Measurements from ENCODE around the gene OR4C6.

Gene OR4C6

DNA sequence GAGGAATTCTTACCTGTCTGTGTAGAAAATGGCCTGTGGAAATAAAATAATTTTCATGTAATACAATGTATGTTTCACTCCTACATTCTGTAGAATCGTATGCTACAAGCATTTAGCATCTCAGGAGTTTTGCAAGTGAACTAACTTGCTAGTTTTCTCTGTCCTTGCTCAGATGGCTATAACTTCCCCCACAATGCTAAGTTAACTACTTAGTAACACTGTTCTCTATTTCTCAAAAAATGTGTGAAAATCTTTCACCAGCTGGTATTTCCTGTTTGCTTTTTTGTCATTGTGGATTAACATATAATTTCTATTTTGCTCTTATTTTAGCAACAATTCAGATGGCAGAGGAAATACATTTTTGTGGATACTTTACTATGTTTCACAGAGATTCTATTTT is 9.4 kb upstream of the OR4C6 start:
- DNase-seq: no peak
- Histone ChIP-seq H3K36me3 (ENCODE audit: control insufficient read depth in 1 of 2, insufficient read depth in 2 of 2, low read length in 2 of 2) (no peaks in the 10 kb centered on the region), H3K9ac (ENCODE audit: low read length) (no peak overlapping the region), H3K18ac (ENCODE audit: low read length) (no peak overlapping the region), H2AFZ (ENCODE audit: insufficient read depth, low read length, poor library complexity) (no peak overlapping the region), H2BK120ac (ENCODE audit: insufficient read depth, low read length, poor library complexity) (no peak overlapping the region), H3K4ac (ENCODE audit: low read depth, low read length) (no peak overlapping the region), H2AK5ac (ENCODE audit: low read length) (no peak overlapping the region), H3K27me3 (ENCODE audit: insufficient read depth, low read length) (no peaks in the 10 kb centered on the region), H3K4me1 (ENCODE audit: control insufficient read depth in 1 of 2, insufficient read depth in 2 of 2, low read length in 2 of 2) (no peaks in the 10 kb centered on the region), H3K9me3 (ENCODE audit: insufficient read depth, low read depth, low read length) (peaks cover 2% of the 10 kb centered on the region), H3K23ac (ENCODE audit: low read length) (no peak overlapping the region), H4K91ac (ENCODE audit: low read depth, low read length) (no peak overlapping the region), H2BK5ac (ENCODE audit: low read depth, low read length, poor library complexity) (no peak overlapping the region), H3K79me1 (ENCODE audit: low read length) (no peaks in the 10 kb centered on the region), H3K27ac (ENCODE audit: low read depth, low read length) (no peak overlapping the region), H3K14ac (ENCODE audit: low read length) (no peak overlapping the region), H3K79me2 (ENCODE audit: control insufficient read depth, insufficient read depth, low read length, poor library complexity) (no peaks in the 10 kb centered on the region), H3K4me2 (ENCODE audit: low read length) (no peak overlapping the region), H4K12ac (ENCODE audit: low read depth, low read length) (no peak overlapping the region), H4K8ac (ENCODE audit: low read depth, low read length) (no peak overlapping the region), H2BK12ac (ENCODE audit: low read length) (no peak overlapping the region), H3K4me3 (ENCODE audit: low read depth, low read length) (no peak overlapping the region)
- no CpG with 5 or more reads among the region's 1 CpG for whole genome bisulfite sequencing (ENCODE audit: extremely low coverage, insufficient coverage, insufficient read length)

DNA sequence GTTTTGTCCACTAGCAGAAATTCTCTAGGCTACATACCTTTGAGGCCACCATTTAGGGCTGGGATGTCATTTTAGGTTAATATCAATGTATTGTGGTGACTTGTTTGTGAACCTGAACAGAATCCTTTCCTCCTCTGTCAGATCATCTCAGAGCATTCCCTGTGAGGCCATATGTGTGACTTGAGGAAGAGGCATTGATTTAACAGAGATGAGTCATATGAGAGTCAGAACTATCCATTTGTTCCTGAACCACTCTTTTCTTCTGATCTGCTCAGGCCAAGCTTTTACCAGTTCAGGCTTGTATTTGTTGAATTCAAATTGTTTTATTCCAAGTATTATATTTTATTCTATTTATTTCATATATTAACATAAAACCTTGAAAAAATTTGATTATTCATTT is 6.9 kb upstream of the OR4C6 start:
- DNase-seq: no peak

DNA sequence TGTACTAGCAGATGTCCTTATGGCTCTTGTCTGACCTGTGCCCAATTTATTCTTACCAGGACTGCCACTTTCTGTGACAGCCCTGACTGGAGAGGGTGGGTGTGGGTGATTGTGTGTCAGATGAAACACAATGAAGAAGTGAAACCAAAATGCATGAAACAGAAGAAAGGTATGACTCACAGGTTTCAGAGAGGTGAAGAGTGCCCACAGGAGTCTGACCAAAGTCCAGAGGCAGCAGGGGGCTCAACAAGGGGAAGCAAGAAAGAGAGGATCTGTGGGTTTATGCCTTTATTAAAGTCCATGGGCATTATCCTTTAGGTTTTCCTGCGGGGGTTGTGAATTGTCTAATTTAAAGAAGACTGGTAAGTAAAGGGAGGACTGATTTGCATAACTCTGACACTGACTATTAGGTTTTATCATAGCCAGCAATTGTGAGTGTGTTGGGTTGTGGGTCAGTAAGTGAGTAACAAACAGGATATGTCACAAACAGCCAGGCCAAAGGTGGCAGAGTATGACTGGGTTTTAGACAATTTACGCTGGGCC is 3.9 kb upstream of the OR4C6 start:
- Histone ChIP-seq H3K4ac (ENCODE audit: low read depth, low read length) (no peak overlapping the region), H2AFZ (ENCODE audit: insufficient read depth, low read length, poor library complexity) (no peak overlapping the region), H3K27me3 (ENCODE audit: insufficient read depth, low read length) (no peaks in the 10 kb centered on the region), H3K4me2 (ENCODE audit: low read length) (no peak overlapping the region), H4K12ac (ENCODE audit: low read depth, low read length) (no peak overlapping the region), H3K79me1 (ENCODE audit: low read length) (no peaks in the 10 kb centered on the region), H3K23ac (ENCODE audit: low read length) (no peak overlapping the region), H2BK12ac (ENCODE audit: low read length) (no peak overlapping the region), H4K8ac (ENCODE audit: low read depth, low read length) (no peak overlapping the region), H3K14ac (ENCODE audit: low read length) (no peak overlapping the region), H3K79me2 (ENCODE audit: control insufficient read depth, insufficient read depth, low read length, poor library complexity) (no peaks in the 10 kb centered on the region), H2BK5ac (ENCODE audit: low read depth, low read length, poor library complexity) (no peak overlapping the region), H3K4me3 (ENCODE audit: low read depth, low read length) (no peak overlapping the region), H3K9me3 (ENCODE audit: insufficient read depth, low read depth, low read length) (peaks cover 2% of the 10 kb centered on the region), H2AK5ac (ENCODE audit: low read length) (no peak overlapping the region), H3K4me1 (ENCODE audit: control insufficient read depth in 1 of 2, insufficient read depth in 2 of 2, low read length in 2 of 2) (no peaks in the 10 kb centered on the region), H4K91ac (ENCODE audit: low read depth, low read length) (no peak overlapping the region), H3K27ac (ENCODE audit: low read depth, low read length) (no peak overlapping the region), H2BK120ac (ENCODE audit: insufficient read depth, low read length, poor library complexity) (no peak overlapping the region), H3K9ac (ENCODE audit: low read length) (no peak overlapping the region), H3K36me3 (ENCODE audit: control insufficient read depth in 1 of 2, insufficient read depth in 2 of 2, low read length in 2 of 2) (no peaks in the 10 kb centered on the region), H3K18ac (ENCODE audit: low read length) (no peak overlapping the region)
- no peak for DNase-seq
- WGBS (ENCODE audit: extremely low coverage, insufficient coverage, insufficient read length): no CpG with 5 or more reads among the region's 2 CpGs

More for the DNA sequence above, 6.9 kb upstream of the OR4C6 start:
- no peak overlapping the region for H2BK5ac ChIP-seq (ENCODE audit: low read depth, low read length, poor library complexity)
- no peak overlapping the region for H3K4me3 ChIP-seq (ENCODE audit: low read depth, low read length)
- no peak overlapping the region for H4K91ac ChIP-seq (ENCODE audit: low read depth, low read length)
- H3K9me3 ChIP-seq (ENCODE audit: insufficient read depth, low read depth, low read length): peaks cover 2% of the 10 kb centered on the region
- H4K12ac ChIP-seq (ENCODE audit: low read depth, low read length): no peak overlapping the region
- no peaks in the 10 kb centered on the region for H3K4me1 ChIP-seq (ENCODE audit: control insufficient read depth in 1 of 2, insufficient read depth in 2 of 2, low read length in 2 of 2)
- no peak overlapping the region for H4K8ac ChIP-seq (ENCODE audit: low read depth, low read length)
- no peak overlapping the region for H3K23ac ChIP-seq (ENCODE audit: low read length)
- no peaks in the 10 kb centered on the region for H3K79me2 ChIP-seq (ENCODE audit: control insufficient read depth, insufficient read depth, low read length, poor library complexity)
- H3K27ac ChIP-seq (ENCODE audit: low read depth, low read length): no peak overlapping the region
- H3K14ac ChIP-seq (ENCODE audit: low read length): no peak overlapping the region
- no peak overlapping the region for H2AFZ ChIP-seq (ENCODE audit: insufficient read depth, low read length, poor library complexity)
- H3K36me3 ChIP-seq (ENCODE audit: control insufficient read depth in 1 of 2, insufficient read depth in 2 of 2, low read length in 2 of 2): no peaks in the 10 kb centered on the region
- H3K79me1 ChIP-seq (ENCODE audit: low read length): no peaks in the 10 kb centered on the region
- H2BK120ac ChIP-seq (ENCODE audit: insufficient read depth, low read length, poor library complexity): no peak overlapping the region
- H3K18ac ChIP-seq (ENCODE audit: low read length): no peak overlapping the region
- H3K4ac ChIP-seq (ENCODE audit: low read depth, low read length): no peak overlapping the region
- H2BK12ac ChIP-seq (ENCODE audit: low read length): no peak overlapping the region
- H3K9ac ChIP-seq (ENCODE audit: low read length): no peak overlapping the region
- H2AK5ac ChIP-seq (ENCODE audit: low read length): no peak overlapping the region
- H3K4me2 ChIP-seq (ENCODE audit: low read length): no peak overlapping the region
- no peaks in the 10 kb centered on the region for H3K27me3 ChIP-seq (ENCODE audit: insufficient read depth, low read length)

DNA sequence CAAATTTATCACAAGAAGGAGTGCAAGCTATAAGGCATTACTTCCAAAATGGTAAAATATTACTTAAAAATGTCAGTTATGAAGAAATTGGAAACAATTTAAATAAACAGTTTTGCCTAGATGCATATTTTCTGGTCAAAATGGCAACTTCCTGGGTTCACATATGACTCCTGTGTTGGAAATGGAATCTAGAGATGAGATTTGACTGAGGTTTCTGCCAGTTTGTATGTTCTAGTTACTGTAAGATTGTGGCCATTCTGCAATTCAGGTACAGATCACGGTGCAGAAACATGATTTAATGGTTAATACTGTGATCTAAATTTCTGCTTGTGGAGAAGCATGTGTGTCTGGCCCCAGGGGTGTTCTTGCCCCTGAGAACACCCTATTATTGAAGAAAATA is 3.4 kb upstream of the OR4C6 start:
- H3K79me1 ChIP-seq (ENCODE audit: low read length): no peaks in the 10 kb centered on the region

More for the DNA sequence above, 3.4 kb upstream of the OR4C6 start:
- H3K36me3 ChIP-seq (ENCODE audit: control insufficient read depth in 1 of 2, insufficient read depth in 2 of 2, low read length in 2 of 2): no peaks in the 10 kb centered on the region
- H3K4me2 ChIP-seq (ENCODE audit: low read length): no peak overlapping the region
- no peak for DNase-seq
- H3K14ac ChIP-seq (ENCODE audit: low read length): no peak overlapping the region
- H2BK12ac ChIP-seq (ENCODE audit: low read length): no peak overlapping the region
- H3K79me2 ChIP-seq (ENCODE audit: control insufficient read depth, insufficient read depth, low read length, poor library complexity): no peaks in the 10 kb centered on the region
- no peak overlapping the region for H3K4ac ChIP-seq (ENCODE audit: low read depth, low read length)
- no peak overlapping the region for H2BK5ac ChIP-seq (ENCODE audit: low read depth, low read length, poor library complexity)
- no peaks in the 10 kb centered on the region for H3K27me3 ChIP-seq (ENCODE audit: insufficient read depth, low read length)
- H3K4me3 ChIP-seq (ENCODE audit: low read depth, low read length): no peak overlapping the region
- H4K91ac ChIP-seq (ENCODE audit: low read depth, low read length): no peak overlapping the region
- no peak overlapping the region for H2BK120ac ChIP-seq (ENCODE audit: insufficient read depth, low read length, poor library complexity)
- no peaks in the 10 kb centered on the region for H3K4me1 ChIP-seq (ENCODE audit: control insufficient read depth in 1 of 2, insufficient read depth in 2 of 2, low read length in 2 of 2)
- no peak overlapping the region for H3K27ac ChIP-seq (ENCODE audit: low read depth, low read length)
- no peak overlapping the region for H2AFZ ChIP-seq (ENCODE audit: insufficient read depth, low read length, poor library complexity)
- H4K8ac ChIP-seq (ENCODE audit: low read depth, low read length): no peak overlapping the region
- no peak overlapping the region for H4K12ac ChIP-seq (ENCODE audit: low read depth, low read length)
- no peak overlapping the region for H2AK5ac ChIP-seq (ENCODE audit: low read length)
- no peak overlapping the region for H3K9ac ChIP-seq (ENCODE audit: low read length)
- no peak overlapping the region for H3K18ac ChIP-seq (ENCODE audit: low read length)
- no CpG with 5 or more reads among the region's 1 CpG for WGBS (ENCODE audit: extremely low coverage, insufficient coverage, insufficient read length)
- no peaks in the 10 kb centered on the region for H3K9me3 ChIP-seq (ENCODE audit: insufficient read depth, low read depth, low read length)
- H3K23ac ChIP-seq (ENCODE audit: low read length): no peak overlapping the region

Data from trophoblast cell (in vitro differentiated cells and primary cell).